DND-41 (cell line): Measurements from ENCODE around the gene SLC22A12.

Experiments used
- CTCF ChIP-seq: IDR thresholded peaks from 2 replicates; pipeline ENCODE4 v1.5.1; 2012; ENCODE audit warnings: borderline replicate concordance, low read length, moderate library complexity, mild to moderate bottlenecking; ENCODE audit not compliant: poor library complexity, severe bottlenecking; ENCODE audit errors: extremely low read depth
- EZH2 ChIP-seq: IDR thresholded peaks from 3 replicates; pipeline ENCODE4 v1.6.1; 2012; ENCODE audit warnings: borderline replicate concordance, low read depth, mild to moderate bottlenecking, moderate library complexity, low read length, inconsistent platforms; ENCODE audit not compliant: severe bottlenecking

GRCh38 chr11:64553554-64554201 lies 37.3 kb upstream of the SLC22A12 start:
- TF ChIP-seq CTCF (peak; percentile 93), EZH2 (no peak)
